Putamen (tissue), 1 donor: ENCODE results near the gene ORC2.
"Not testable (repeated sequence)": the region's sequence is repeated elsewhere in the genome, so short reads cannot be mapped to it uniquely, and the experiment has no call there.

ENCODE experiments used
- DNase-seq: peaks from one replicate; pipeline ENCODE4 v3.0.0-alpha.2; 2016; ENCODE audit warnings: low spot score

The ORC2 gene

DNA sequence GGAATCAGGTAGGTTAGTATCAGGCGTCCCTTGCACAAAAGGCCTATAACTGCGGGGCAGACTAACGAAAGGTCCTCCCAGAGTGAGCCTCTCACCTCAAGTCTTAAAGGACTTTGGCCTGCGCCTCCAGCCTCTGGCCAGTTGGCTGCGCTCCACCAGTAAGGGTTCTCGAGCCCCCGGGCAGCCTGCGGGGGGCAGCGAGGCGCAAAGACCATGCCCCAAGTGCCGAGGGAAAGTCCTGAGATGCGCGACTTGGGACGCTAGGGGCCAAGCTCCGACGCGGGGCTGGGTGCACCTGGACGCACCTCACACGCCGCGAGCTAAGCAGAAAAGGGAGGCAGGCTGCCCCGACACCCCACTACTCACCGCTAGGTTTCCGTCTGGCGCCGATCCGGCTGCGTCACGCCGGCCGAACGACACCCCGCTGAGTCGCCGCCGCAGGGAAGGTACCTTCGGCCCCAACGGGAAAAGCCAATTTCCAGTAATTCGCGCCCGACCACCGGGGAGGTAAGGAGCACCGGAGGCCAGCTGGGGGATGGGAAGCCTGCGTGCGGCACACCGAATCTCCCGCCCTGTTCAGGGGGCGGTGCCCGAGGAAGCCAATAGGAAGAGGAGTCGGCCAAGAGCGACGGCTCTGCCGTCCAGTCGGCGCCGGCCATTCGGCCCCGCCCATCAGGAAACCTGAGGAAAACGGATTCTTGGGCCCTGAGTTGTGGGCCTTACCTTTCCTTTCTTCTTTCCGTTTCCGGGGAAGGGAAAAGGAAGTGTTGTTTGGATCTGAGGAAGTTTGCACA, at the start of gene ORC2:
ORC2 (minus strand) TSS at position 537 of the 794 bp plus-strand sequence. CDS start 5,537 bp downstream, outside the sequence.
- DNase-seq: peak; percentile 93

DNA sequence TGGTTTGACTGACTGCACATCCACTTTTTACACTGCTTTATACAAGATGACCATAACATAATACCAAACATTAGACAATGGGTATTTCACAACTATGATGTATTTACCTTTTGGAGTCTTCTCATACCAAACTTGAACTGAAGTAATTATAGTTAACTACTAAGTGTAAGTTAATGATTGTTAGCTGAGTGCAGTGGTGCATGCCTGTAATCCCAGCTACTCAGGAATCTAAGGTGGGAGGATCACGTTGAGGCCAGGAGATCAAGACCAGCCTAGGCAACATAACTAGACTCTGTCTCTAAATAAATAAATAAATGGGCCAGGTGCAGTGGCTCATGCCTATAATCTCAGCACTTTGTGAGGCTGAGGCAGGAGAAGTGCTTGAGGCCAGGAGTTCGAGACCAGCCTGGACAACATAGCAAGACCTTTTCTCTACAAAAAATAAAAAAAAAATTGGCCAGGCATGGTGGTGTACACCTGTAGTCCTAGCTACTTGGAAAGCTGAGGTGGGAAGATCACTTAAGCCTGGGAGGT, 44.9 kb upstream of the ORC2 start:
- no peak for DNase-seq

DNA sequence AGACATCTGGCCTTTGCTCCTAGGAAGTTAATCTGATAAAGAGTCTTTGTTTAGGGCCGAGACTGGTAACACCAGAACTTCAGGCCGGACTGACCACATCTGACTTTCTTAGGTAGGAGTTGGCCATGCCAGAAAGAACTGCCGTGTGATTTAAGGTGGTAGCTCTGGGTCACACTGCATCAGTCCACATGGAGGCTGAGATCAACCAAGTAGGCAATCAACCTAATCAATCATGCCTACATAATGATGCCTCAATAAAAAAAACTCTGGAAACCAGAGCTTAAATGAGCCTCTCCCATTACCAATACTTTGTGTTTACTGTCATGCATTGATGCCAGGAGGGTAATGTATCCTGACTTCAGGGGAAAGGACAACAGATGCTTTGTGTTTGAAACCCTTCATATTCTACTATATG, 44.1 kb upstream of the ORC2 start:
- no peak for DNase-seq

DNA sequence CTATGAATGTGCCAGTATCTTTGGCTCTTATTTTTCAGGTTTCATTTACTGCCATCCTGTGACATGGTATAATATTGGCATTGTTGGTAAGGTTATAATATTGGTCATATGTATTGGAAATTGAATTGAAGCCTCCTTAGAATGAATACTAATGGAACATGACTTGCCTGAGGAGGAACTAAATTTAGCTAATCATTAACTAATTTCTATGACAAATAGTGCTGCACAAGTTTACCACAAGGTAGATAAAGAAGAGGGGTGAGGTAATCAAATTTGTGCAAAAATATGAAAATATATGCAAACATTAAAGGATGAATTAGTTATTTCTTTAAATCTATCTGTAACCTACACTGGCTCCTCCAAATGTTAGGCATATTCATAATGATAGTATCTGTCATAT, 43.2 kb upstream of the ORC2 start:
- DNase-seq: no peak

DNA sequence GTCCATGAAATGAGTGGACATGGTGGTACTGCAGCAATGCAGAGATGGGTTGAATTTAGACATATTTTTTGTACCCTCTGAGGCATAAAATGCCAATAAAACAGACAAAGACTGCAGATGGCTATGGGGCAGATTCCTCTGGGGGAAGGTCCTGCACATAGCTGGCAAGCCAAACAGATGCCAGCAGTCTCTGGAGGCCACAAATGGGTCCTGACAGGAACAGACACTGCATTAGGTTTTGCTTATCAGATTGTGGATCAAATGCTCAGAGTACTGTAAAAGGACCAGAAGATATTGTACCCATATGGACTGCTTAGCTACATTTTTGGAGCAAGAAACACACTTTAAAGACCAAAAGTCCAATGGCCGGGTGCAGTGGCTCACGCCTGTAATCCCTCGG, 40.9 kb upstream of the ORC2 start:
- DNase-seq: no peak

DNA sequence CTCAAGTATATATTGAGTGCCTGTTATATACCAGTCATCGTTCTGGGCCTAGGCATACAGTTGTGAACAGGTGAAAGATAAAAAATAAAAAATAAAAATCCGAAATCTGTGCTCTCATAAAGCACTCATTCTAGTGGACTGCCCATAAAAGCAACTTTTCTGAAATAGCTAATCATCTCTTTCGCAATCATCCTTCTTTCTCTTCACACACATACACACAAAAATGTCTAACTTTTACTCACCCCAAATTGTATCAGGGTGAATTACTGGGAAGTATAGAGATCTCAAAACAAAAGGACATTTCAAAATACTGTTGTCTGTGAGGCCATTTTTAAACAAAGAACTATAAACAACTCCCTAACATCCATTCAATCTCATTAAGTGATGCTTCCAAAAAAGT, 29.6 kb upstream of the ORC2 start:
- DNase-seq: no peak

DNA sequence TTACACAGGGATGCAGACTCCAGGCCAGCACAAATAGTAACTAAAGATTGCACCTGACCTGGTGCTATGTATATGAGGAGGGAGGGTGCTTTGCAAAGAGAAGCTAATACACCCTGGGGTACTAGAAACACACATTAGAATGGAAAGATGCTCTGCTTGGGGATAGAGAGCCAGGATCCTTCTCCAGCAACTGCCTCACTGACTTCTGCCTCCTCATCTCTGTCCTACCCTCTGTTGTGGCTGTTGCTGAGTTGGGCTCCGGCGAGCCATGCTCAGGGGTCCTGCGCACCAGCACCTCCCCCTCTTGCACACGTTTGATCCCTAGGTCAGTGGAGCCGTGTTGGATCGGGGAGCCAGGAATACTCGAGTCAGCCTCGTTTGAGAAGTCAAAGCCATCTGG, 23.7 kb upstream of the ORC2 start:
- no peak for DNase-seq

DNA sequence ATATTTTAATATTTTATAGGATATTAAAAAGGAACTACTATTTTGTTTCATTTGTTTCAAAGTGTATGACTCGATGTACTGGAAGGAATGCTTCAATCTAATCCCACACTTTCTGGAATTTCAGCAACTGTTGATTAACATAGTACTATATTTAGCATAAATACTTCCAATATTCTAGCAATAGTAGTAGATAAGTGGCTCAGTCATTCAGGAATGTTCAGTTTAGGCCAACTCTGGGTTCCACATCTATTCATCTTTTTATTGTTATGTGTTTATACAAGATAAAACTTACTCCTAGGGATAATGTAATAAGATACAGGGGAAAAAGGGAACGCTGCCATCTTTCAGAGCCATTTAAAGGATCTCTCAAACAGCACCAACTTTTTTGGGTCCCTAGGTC, 22.3 kb upstream of the ORC2 start:
- DNase-seq: no peak

DNA sequence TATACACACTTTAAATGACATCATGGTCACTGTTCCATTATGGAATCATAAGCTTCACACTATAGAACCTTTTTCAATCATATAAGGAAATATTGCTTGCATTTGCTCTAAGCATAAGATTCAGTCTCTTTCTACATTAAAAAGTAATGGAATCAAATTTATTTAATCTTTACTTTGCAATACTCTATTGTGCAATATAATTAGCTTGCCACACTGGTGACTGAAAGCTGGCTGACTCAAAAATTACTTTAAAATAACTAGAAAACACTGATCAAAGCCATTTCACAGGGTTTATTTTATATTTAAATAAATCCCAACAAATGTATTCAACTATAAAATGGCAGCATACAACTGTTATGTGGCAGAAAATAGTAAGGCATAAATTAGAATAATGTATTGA, 13.2 kb upstream of the ORC2 start:
- DNase-seq: no peak

DNA sequence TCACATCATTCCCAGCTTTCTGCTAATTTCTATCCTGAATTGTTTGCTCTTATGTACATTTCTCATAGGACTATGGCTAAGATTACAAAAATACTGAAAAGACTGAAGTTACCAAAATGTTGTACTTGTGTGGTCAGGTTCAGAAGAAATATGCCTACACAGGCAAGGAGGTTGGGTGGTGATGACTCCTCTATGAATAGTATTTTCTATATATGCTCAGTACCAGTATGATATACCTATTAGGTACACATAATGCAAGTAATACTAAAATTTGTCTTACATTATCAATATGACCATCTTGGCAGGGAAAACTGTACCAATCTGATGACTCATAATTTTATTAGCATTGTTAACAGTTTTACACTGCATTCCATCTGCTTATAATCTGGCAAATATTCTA, 12.2 kb upstream of the ORC2 start:
- DNase-seq: no peak

DNA sequence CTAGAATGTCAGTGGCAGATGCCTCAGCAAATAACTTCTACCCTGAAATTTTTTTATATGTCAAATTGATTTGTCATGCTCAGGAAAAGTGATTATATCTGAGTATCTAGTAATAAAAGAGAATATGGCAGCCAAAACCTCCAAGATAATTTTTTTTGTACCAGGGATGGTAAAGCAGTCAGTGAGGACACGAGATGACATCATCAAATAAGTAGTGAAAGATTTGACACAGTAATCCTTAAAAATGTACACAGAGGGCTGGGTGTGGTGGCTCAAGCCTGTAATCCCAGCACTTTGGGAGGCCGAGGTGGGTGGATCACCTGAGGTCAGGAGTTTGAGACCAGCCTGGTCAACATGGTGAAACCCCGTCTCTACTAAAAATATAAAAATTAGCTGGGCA, 6.6 kb upstream of the ORC2 start:
- DNase-seq: not testable (repeated sequence)

DNA sequence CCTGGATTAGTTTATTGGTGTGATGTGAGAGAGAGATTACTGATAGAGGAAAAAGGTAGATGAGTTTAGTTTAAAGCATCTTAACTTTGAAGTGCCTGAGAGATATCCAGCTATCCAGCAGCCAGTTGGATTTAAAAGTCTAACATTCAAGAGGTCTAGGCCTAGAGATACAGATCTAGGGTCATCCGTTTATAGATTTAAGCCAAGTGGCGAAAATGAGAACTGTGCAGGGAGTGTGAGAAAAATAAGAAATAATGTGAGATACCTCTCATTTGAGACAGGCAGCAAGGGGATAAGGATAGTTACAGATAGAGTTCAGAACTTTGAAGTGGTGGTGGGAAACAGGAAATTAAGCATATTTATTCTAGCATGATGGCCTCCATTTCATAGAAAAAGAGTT, 5.3 kb upstream of the ORC2 start:
- no peak for DNase-seq

DNA sequence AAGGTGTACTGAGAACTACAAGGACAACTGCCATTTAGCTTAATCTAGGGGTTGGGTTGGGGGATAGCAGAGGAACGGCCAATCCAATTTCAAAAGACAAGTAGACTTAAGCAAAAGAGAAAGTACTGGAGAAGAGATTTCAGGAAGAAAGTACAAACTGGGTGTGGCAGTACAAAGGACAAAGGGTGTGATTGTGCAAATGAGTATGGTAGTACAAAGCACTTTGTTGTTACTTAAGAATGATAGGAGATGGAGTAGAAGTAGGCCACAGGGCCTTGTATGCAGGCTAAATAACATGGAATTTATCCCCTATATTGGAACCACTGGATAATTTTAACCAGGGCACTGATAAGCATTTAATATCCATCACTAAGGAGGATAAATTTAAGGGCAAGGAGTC, 4.7 kb upstream of the ORC2 start:
- no peak for DNase-seq

DNA sequence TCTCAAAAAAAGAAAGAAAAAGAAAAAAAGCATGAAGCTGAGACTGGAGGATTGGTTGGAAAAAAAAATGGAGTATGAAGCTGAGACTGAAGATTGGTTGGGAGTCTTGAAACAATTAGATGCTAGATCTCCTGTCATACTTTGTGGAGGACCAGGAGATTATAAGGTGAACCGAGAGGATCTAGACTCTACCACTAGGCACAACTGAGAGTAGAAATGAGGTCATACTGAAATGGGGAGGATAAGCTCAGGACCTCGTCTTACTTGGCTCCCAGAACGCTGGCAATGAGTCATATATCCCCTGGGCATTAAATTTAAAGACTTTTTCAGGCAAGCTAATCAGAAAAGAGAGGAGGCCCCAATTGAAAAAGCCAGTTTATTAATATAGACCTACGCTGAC, 3.3 kb upstream of the ORC2 start:
- no peak for DNase-seq

DNA sequence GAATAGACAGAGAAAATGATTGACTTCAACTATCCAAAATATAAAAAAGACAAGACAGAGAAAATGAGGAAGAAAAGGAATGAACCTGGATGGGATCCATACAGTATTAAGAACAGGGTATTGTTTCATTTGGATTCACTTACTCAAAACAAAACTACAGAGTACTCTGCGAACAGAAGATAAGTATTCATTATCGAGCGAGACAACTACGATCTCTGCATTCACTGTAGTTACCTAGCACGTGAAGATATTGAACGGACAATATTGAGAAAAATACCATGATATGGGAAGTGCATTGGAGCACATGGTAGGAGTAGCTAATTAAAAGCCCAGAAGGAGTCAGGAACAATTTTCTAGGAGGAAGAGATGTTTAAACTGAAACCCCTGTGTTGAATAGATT, 1.0 kb upstream of the ORC2 start:
- no peak for DNase-seq

DNA sequence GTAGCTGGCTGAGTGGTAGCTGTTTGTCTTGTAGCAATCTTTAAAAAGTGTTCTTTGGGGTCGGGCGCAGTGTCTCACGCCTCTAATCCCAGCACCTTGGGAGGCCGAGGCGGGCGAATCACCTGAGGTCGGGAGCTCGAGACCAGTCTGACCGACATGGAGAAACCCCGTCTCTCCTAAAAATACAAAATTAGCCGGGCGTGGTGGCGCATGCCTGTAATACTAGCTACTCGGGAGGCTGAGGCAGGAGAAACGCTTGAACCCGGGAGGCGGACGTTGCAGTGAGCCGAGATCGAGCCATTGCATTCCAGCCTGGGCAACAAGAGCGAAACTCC, 425 bp upstream of the ORC2 start:
- DNase-seq: not testable (repeated sequence)

DNA sequence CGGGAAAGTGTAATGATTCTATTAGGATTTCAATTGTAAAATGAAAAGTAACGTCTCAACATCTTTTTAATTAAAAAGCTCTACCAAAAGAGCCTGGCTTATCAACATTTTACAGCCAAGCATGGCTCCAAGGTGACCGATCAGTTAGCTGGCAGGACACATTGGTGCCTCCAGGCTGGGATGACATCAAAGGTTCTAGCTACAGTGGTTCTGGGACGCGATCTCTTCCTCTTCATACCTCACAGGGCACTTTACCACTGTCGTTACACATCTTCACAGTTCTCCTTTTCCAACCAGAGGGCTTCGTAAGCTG, 693 bp downstream of the ORC2 start:
- peak; percentile 14 for DNase-seq

DNA sequence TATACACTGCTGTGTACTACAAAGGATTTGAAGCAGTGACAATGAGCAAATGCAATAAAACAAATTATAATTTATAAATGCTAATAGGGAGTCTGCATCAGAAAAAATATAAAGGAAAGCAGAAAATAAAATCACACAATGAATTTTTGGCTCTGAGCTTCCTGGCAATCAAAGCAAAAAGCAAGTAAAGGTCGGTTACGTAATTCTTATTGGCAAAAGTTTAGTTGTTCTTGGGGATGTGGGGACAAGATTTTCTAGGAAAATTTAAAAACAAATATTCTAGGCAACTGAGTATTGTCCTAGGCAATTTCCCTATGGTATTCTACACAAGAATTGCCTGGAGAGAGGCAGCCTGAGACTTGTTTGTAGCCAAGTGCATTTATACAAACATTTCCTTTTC, 1.8 kb downstream of the ORC2 start:
- DNase-seq: no peak

DNA sequence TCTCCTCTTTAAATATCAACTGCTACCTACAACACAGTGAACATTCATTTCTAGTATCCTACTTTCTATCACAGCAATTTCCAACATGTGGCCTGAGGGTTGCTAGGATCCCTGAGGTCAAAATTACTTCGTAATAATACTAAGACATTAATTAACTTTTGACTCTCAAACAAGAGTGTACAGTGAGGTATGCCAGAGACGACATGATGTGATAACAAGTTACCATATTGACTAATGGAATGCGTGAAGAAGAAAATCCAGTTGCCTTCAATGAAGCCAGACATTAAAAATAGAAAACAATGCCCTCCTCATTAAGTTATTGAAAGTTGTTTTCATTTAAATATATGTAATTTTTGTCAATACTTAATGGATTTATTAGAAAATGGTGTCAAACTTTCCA, 13.1 kb downstream of the ORC2 start:
- no peak for DNase-seq

DNA sequence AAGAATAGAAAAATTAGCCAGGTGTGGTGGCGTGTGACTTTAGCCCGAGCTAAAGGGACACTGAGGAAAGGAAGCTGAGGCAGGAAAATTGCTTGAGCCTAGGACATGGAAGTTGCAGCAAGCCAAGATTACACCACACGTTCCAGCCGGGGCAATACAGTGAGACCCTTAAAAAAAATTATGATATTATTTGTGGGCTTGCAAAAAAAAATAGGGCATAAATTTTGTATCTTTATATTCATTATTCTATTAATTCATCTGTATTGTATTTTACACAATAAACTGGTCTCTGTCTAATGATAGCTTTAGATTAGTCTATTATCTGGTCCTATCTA, 18.1 kb downstream of the ORC2 start:
- no peak for DNase-seq

DNA sequence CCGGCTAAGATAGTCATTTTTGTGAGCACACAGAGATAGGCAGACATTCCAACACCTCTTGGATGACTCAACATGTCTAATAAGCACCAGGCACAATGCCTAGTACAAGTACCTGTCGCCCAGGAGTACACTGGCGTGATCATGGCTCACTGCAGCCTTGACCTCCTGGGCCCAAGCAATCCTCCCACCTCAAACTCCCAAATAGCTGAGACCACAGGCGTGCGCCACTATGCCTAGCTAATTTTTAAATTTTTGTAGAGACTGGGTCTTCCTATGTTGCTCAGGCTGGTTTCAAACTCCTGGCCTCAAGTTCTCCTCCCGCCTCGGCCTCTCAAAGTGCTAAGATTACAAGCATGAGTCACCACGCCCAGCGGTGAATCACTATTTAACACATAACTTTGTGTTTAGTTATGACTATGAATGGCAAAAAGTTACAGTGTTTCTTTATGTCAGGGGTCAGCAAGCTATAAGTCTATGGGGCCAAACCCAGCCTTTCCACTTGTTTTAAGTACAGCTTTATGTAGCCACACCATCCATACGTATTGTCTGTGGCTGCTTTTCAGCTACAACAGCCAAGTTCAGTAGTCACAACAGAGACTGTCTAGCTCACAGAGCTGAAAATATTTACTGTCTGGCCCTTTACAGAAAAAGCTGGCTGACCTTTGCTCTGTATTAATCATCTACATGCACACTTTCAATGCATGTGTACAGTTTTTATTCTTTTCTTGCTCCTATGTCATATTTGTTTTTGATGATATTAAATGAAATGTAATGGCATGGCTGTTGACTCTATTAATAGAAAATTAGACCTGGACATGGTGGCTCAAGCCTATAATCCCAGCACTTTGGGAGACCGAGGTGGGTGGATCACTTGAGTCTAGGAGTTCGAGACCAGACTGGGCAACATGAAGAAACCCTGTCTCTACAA, 18.7 kb downstream of the ORC2 start:
- DNase-seq: no peak

DNA sequence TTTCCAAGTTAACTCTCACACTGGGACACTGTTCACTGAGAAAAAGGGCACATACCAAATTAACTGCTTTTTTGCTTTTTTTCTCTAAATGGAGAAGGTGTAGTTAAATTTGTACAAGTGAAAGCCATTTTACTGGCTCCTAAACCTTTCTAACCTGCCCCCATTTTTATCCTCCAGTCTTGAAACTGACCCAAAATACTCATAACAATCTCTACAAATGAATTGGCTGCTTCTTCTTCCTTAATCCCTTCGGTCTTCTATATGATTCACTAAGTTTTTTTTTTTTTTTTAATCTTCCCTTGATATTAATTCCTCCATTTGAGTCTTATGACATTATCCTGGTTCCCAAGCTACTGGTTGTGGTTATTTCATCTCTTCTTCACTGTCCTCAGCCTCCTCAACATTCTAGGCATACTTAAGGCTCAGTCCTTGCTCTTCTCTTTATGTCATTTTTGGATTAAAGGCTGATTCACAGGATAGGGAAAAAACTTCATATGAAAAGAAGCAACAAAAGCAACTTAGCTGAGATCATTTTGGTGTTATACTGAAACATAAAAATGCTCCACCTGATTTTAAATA, 19.8 kb downstream of the ORC2 start:
- DNase-seq: no peak

DNA sequence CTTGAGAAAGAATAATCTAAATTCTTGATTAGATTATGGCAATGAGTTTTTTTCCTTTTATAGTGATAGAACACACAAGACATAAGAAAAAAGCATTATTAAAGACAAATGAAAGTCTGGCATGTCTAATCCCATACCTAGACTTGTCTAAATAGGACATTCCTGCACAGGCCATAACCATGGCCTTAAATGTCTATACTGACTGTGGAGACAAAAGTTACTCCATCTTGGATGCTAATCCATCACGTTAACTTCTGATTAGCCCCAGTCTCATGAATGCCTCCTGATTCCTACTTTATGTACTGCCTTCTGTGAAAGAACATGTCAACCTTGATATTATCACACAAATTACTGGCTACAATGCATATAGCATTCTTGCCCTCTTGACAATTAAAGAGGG, 23.6 kb downstream of the ORC2 start:
- DNase-seq: no peak
